SJCRH30 (cell line): ENCODE data around the gene STPG2. TPM values are rescaled to one million over a fixed set of nuclear protein-coding genes. Genes with fewer than 3 reads are reported as not detected.

ENCODE experiments used
- DNase-seq, 2 experiments: peaks; one replicate each; pipeline ENCODE4 v3.0.0-alpha.2; 2015 to 2020
- H3K27ac ChIP-seq: fragments of 250-450 bp; sonication (Bioruptor Pico); 2 replicates; pipeline ENCODE4 v1.5.1; 2020; ENCODE audit warnings: mild to moderate bottlenecking, moderate library complexity
- H3K27me3 ChIP-seq: fragments of 250-450 bp; sonication (Bioruptor Pico); 2 replicates; pipeline ENCODE4 v1.5.1; 2020; ENCODE audit warnings: mild to moderate bottlenecking, moderate library complexity
- H3K36me3 ChIP-seq: fragments of 250-450 bp; sonication (Bioruptor Pico); 2 replicates; pipeline ENCODE4 v1.5.1; 2020; ENCODE audit warnings: mild to moderate bottlenecking, moderate library complexity
- H3K4me1 ChIP-seq: fragments of 250-450 bp; sonication (Bioruptor Pico); 2 replicates; pipeline ENCODE4 v1.5.1; 2020; ENCODE audit warnings: mild to moderate bottlenecking, moderate library complexity
- H3K4me3 ChIP-seq: fragments of 250-450 bp; sonication (Bioruptor Pico); 2 replicates; pipeline ENCODE4 v1.5.1; 2020; ENCODE audit warnings: mild to moderate bottlenecking, moderate library complexity
- H3K9me3 ChIP-seq: fragments of 250-450 bp; sonication (Bioruptor Pico); replicated peaks from 2 replicates; pipeline ENCODE4 v1.5.1; 2020; ENCODE audit warnings: mild to moderate bottlenecking, moderate library complexity
- total RNA-seq: library from RNA; depleted of rRNA; stranded (reverse); fragments of >200 nt; shearing (Covaris generic); gene quantifications from 2 replicates; pipeline ENCODE4 v1.2.3, GENCODE V29; 2014; rRNA removed

The STPG2 gene
- total RNA-seq, 1 experiment from 2014 or later = not detected

GRCh38 chr4:97530676-97531075 is 612.6 kb downstream of the STPG2 start:
- no peak overlapping the region for H3K4me3 ChIP-seq

GRCh38 chr4:97525236-97525635 is 618.0 kb downstream of the STPG2 start:
- no peaks in the 10 kb centered on the region for H3K9me3 ChIP-seq
- no peak overlapping the region for H3K27ac ChIP-seq
- H3K4me1 ChIP-seq = no peaks in the 10 kb centered on the region
- H3K4me3 ChIP-seq = no peak overlapping the region
- no peaks in the 10 kb centered on the region for H3K27me3 ChIP-seq
- no peaks in the 10 kb centered on the region for H3K36me3 ChIP-seq
- no peak for DNase-seq

More at GRCh38 chr4:97530676-97531075, 612.6 kb downstream of the STPG2 start:
- Histone ChIP-seq H3K36me3 (no peaks in the 10 kb centered on the region), H3K4me1 (no peaks in the 10 kb centered on the region), H3K27ac (no peak overlapping the region), H3K27me3 (no peaks in the 10 kb centered on the region), H3K9me3 (no peaks in the 10 kb centered on the region)
- DNase-seq = no peak

- DNase-seq = no peak
- no peak overlapping the region for H3K4me3 ChIP-seq
- H3K27me3 ChIP-seq = no peaks in the 10 kb centered on the region
- H3K9me3 ChIP-seq = no peaks in the 10 kb centered on the region
- H3K36me3 ChIP-seq = no peaks in the 10 kb centered on the region
- H3K4me1 ChIP-seq = no peaks in the 10 kb centered on the region
- no peak overlapping the region for H3K27ac ChIP-seq
Observed at GRCh38 chr4:97517939-97518338, 625.3 kb downstream of the STPG2 start.

- H3K9me3 ChIP-seq = no peaks in the 10 kb centered on the region
Observed at GRCh38 chr4:97513917-97514316, 629.4 kb downstream of the STPG2 start.

More at GRCh38 chr4:97513917-97514316, 629.4 kb downstream of the STPG2 start:
- Histone ChIP-seq H3K36me3 (no peaks in the 10 kb centered on the region), H3K4me1 (no peaks in the 10 kb centered on the region), H3K27ac (no peak overlapping the region), H3K27me3 (no peaks in the 10 kb centered on the region), H3K4me3 (no peak overlapping the region)
- DNase-seq = peak in 1 of 2 experiments; percentile 21

Other genes starting within 250 kb of the STPG2 start
- gene RAP1GDS1, start 117.9 kb upstream of the STPG2 start, total RNA-seq = 59.3 and 73.0 TPM in 2 replicates